ENCODE data around the gene ITPRID2. TPM values are rescaled to one million over a fixed set of nuclear protein-coding genes. Genes with fewer than 3 reads are reported as not detected.

Gene ITPRID2
- 47.6 TPM for total RNA-seq

DNA sequence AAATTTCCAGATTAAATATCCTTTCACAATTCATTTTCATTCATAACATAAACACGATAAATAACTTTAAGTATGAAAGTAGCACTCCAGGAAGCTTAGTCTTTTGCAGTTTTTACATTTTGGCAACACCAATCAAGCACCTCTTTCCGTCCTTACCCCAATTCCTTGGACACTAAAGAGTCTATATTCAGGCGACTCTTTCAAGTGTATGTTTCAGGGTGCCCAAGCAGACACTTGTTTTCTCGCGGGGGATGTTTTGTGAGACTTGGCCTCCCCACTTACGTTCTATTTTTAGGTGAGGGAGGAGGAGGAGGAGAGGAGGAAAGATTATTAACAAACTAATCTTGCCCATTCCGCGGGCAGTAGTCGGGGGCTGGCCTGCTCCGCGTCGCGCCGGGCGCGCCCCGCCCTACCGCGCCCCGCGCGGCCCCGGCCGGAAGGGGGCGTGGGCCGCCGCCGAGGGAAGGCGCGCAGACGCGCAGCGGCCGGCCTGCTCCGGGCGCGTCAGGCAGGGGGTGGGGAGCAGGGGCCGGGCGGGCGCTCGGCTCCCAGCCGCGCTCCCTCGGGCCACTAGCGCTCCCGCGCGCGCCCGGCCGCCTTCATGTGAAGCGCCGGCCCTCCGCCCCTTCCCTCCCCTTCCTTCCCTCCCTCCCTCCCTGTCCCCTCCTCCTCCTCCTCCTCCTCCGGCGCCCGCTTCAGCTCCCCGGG, at the start of gene ITPRID2:
TSS of gene ITPRID2 (plus strand) at position 473 of the 708 bp plus-strand sequence. CDS start 337 bp downstream, outside the sequence.

Other genes starting within 250 kb of the ITPRID2 start
- 1.3 TPM for gene CERKL, start 234.6 kb upstream of the ITPRID2 start, total RNA-seq
- gene NEUROD1, start 211.2 kb upstream of the ITPRID2 start, total RNA-seq: 4.7 TPM
- gene PPP1R1C, start 94.1 kb downstream of the ITPRID2 start, total RNA-seq: 0.94 TPM

Measured in parietal lobe (tissue), 1 donor.